Neuronal stem cell (in vitro differentiated cells): ENCODE data around the gene RPL3.

Experiments
- DNase-seq: peaks from one replicate; pipeline ENCODE4 v3.0.0-alpha.2; 2013; ENCODE audit warnings: low spot score
- H2AFZ ChIP-seq: one replicate; pipeline ENCODE4 v1.6.1; 2013; ENCODE audit warnings: mild to moderate bottlenecking, low read length, inconsistent platforms
- H2AK5ac ChIP-seq: 2 replicates; pipeline ENCODE4 v1.6.1; 2013; ENCODE audit warnings: low read depth, mild to moderate bottlenecking, inconsistent platforms, low read length, moderate library complexity, mixed read lengths
- H2BK120ac ChIP-seq: 2 replicates; pipeline ENCODE4 v1.6.1; 2013; ENCODE audit warnings: low read depth, mild to moderate bottlenecking, inconsistent platforms, low read length, moderate library complexity, mixed read lengths
- H2BK12ac ChIP-seq: one replicate; pipeline ENCODE4 v1.6.1; 2013; ENCODE audit warnings: low read length, inconsistent platforms
- H2BK15ac ChIP-seq: 2 replicates; pipeline ENCODE4 v1.6.1; 2013; ENCODE audit warnings: mild to moderate bottlenecking, low read length, inconsistent platforms, mixed read lengths
- H2BK5ac ChIP-seq: one replicate; pipeline ENCODE4 v1.6.1; 2013; ENCODE audit warnings: inconsistent platforms, mild to moderate bottlenecking, low read length, moderate library complexity
- H3K14ac ChIP-seq: one replicate; pipeline ENCODE4 v1.6.1; 2013; ENCODE audit warnings: low read length, inconsistent platforms
- H3K18ac ChIP-seq: 2 replicates; pipeline ENCODE4 v1.6.1; 2013; ENCODE audit warnings: low read length, inconsistent platforms
- H3K23ac ChIP-seq: 2 replicates; pipeline ENCODE4 v1.6.1; 2013; ENCODE audit warnings: low read depth, mild to moderate bottlenecking, mixed read lengths, low read length, inconsistent platforms; ENCODE audit not compliant: poor library complexity
- H3K27ac ChIP-seq: replicated peaks from 3 replicates; pipeline ENCODE4 v1.5.1; 2013; ENCODE audit warnings: low read length, inconsistent platforms
- H3K27me3 ChIP-seq, 3 experiments: 2 replicates each; pipeline ENCODE4 v1.6.1; 2013; ENCODE audit warnings: low read length in 3 of 3, mild to moderate bottlenecking in 2 of 3, inconsistent platforms in 1 of 3, low read depth in 1 of 3, mixed read lengths in 1 of 3, moderate library complexity in 1 of 3; ENCODE audit not compliant: control insufficient read depth in 3 of 3, insufficient read depth in 3 of 3
- H3K36me3 ChIP-seq, 2 donors: replicated peaks in 1 of 2; 2 replicates each; pipeline ENCODE4 v1.6.1; 2013; ENCODE audit warnings: low read length in 2 of 2; ENCODE audit not compliant: control insufficient read depth in 2 of 2, insufficient read depth in 2 of 2
- H3K4ac ChIP-seq: 2 replicates; pipeline ENCODE4 v1.6.1; 2013; ENCODE audit warnings: inconsistent platforms, mild to moderate bottlenecking, low read length, moderate library complexity
- H3K4me1 ChIP-seq, 2 donors: 1 replicate in 1 of 2; 2 replicates in 1 of 2; pipeline ENCODE4 v1.6.1; 2013; ENCODE audit warnings: low read length in 2 of 2, low read depth in 1 of 2; ENCODE audit not compliant: control insufficient read depth in 2 of 2, insufficient read depth in 1 of 2
- H3K4me2 ChIP-seq: one replicate; pipeline ENCODE4 v1.6.1; 2013; ENCODE audit warnings: mild to moderate bottlenecking, low read length, inconsistent platforms; ENCODE audit not compliant: insufficient read depth, poor library complexity, severe bottlenecking
- H3K4me3 ChIP-seq, 2 donors: 2 replicates each; pipeline ENCODE4 v1.5.1; 2013; ENCODE audit warnings: low read length in 2 of 2, mild to moderate bottlenecking in 2 of 2, inconsistent platforms in 1 of 2, moderate library complexity in 1 of 2
- H3K79me1 ChIP-seq: one replicate; pipeline ENCODE4 v1.6.1; 2013; ENCODE audit warnings: low read depth, mild to moderate bottlenecking, inconsistent platforms, low read length, moderate library complexity
- H3K9ac ChIP-seq: one replicate; pipeline ENCODE4 v1.6.1; 2013; ENCODE audit warnings: mild to moderate bottlenecking, low read depth, low read length, inconsistent platforms; ENCODE audit not compliant: poor library complexity
- H3K9me3 ChIP-seq, 2 donors: replicated peaks in 1 of 2; 2 replicates each; pipeline versions ENCODE3 to v1.6.1; 2013; ENCODE audit warnings: low read length in 2 of 2, mild to moderate bottlenecking in 2 of 2, inconsistent platforms in 1 of 2, low read depth in 1 of 2, mixed read lengths in 1 of 2, moderate library complexity in 1 of 2; ENCODE audit not compliant: control insufficient read depth in 2 of 2, insufficient read depth in 1 of 2
- H4K8ac ChIP-seq: one replicate; pipeline ENCODE4 v1.6.1; 2013; ENCODE audit warnings: low read depth, mild to moderate bottlenecking, inconsistent platforms, low read length, moderate library complexity
- H4K91ac ChIP-seq: one replicate; pipeline ENCODE4 v1.6.1; 2013; ENCODE audit warnings: low read length, low read depth, mild to moderate bottlenecking, inconsistent platforms; ENCODE audit not compliant: poor library complexity
- WGBS, 2 donors: extraction: QIAGEN DNeasy Blood & Tissue Kit; methylation state at CpG; one replicate each; pipeline ENCODE4 v1.1.7; 2013; ENCODE audit warnings: missing lambda C conversion rate in 2 of 2, mixed read lengths in 1 of 2; ENCODE audit not compliant: insufficient read length in 2 of 2, insufficient replicate concordance in 1 of 2; ENCODE audit errors: extremely low coverage in 2 of 2; 5-methylcytosine and 5-hydroxymethylcytosine counted together

RPL3 gene

GRCh38 chr22:39289533-39289932, 29.9 kb downstream of the RPL3 start:
- Histone ChIP-seq H3K4me2 (no peak overlapping the region), H2BK12ac (no peak overlapping the region)
- WGBS, 2 donors = no CpG with 5 or more reads among the region's 14 CpGs

GRCh38 chr22:39288135-39288898, 31.1 kb downstream of the RPL3 start:
- H3K18ac ChIP-seq = peak overlapping the region; percentile 92
- H3K23ac ChIP-seq = no peak overlapping the region
- H3K79me1 ChIP-seq = no peaks in the 10 kb centered on the region
- peak overlapping the region; percentile 85 for H3K14ac ChIP-seq
- H2BK15ac ChIP-seq = peak overlapping the region; percentile 98
- H3K9me3 ChIP-seq = peaks cover 0 to 4% of the 10 kb centered on the region in 2 donors
- H3K9ac ChIP-seq = no peak overlapping the region
- no peaks in the 10 kb centered on the region for H3K27me3 ChIP-seq
- H3K27ac ChIP-seq = no peak overlapping the region
- peak overlapping the region; percentile 78 for H2BK12ac ChIP-seq
- no peak overlapping the region for H3K4me3 ChIP-seq
- H3K4ac ChIP-seq = no peak overlapping the region
- H3K4me2 ChIP-seq = no peak overlapping the region
- DNase-seq = no peak
- H2AK5ac ChIP-seq = peak overlapping the region; percentile 91
- H3K4me1 ChIP-seq = peaks cover 10 to 35% of the 10 kb centered on the region in 2 donors
- no peak overlapping the region for H4K8ac ChIP-seq
- H2BK5ac ChIP-seq = no peak overlapping the region
- H2BK120ac ChIP-seq = peak overlapping the region; percentile 61
- no peaks in the 10 kb centered on the region for H3K36me3 ChIP-seq
- no CpG with 5 or more reads among the region's 13 CpGs for WGBS, 2 donors
- no peak overlapping the region for H2AFZ ChIP-seq
- H4K91ac ChIP-seq = no peak overlapping the region

More at GRCh38 chr22:39289533-39289932, 29.9 kb downstream of the RPL3 start:
- H3K9me3 ChIP-seq = peaks cover 0 to 4% of the 10 kb centered on the region in 2 donors
- H3K27ac ChIP-seq = no peak overlapping the region
- H2AK5ac ChIP-seq = peak overlapping the region; percentile 67
- peak overlapping the region; percentile 17 for H2BK15ac ChIP-seq
- H3K4me3 ChIP-seq = no peak overlapping the region
- H3K4me1 ChIP-seq = peaks cover 10 to 28% of the 10 kb centered on the region in 2 donors
- no peak overlapping the region for H2BK120ac ChIP-seq
- no peak overlapping the region for H4K8ac ChIP-seq
- H3K36me3 ChIP-seq = no peaks in the 10 kb centered on the region
- H3K79me1 ChIP-seq = no peaks in the 10 kb centered on the region
- peak overlapping the region; percentile 52 for H3K18ac ChIP-seq
- no peak overlapping the region for H4K91ac ChIP-seq
- H3K27me3 ChIP-seq = no peaks in the 10 kb centered on the region
- no peak for DNase-seq
- H2AFZ ChIP-seq = no peak overlapping the region
- no peak overlapping the region for H3K4ac ChIP-seq
- peak overlapping the region; percentile 50 for H3K9ac ChIP-seq
- no peak overlapping the region for H3K14ac ChIP-seq
- no peak overlapping the region for H2BK5ac ChIP-seq
- no peak overlapping the region for H3K23ac ChIP-seq

GRCh38 chr22:39287076-39287725, 32.2 kb downstream of the RPL3 start:
- H3K4ac ChIP-seq = no peak overlapping the region
- no peak overlapping the region for H3K4me3 ChIP-seq
- no peak overlapping the region for H3K18ac ChIP-seq
- WGBS, 2 donors = no CpG with 5 or more reads among the region's 8 CpGs
- H3K4me1 ChIP-seq = peaks cover 7 to 36% of the 10 kb centered on the region in 2 donors
- no peaks in the 10 kb centered on the region for H3K36me3 ChIP-seq
- peaks cover 0 to 4% of the 10 kb centered on the region in 2 donors for H3K9me3 ChIP-seq
- H2AK5ac ChIP-seq = no peak overlapping the region
- H3K4me2 ChIP-seq = no peak overlapping the region
- H3K9ac ChIP-seq = no peak overlapping the region
- no peak overlapping the region for H2BK5ac ChIP-seq
- H2AFZ ChIP-seq = no peak overlapping the region
- H2BK120ac ChIP-seq = no peak overlapping the region
- no peak overlapping the region for H3K27ac ChIP-seq
- no peaks in the 10 kb centered on the region for H3K79me1 ChIP-seq
- H2BK12ac ChIP-seq = no peak overlapping the region
- no peaks in the 10 kb centered on the region for H3K27me3 ChIP-seq
- no peak for DNase-seq
- H4K91ac ChIP-seq = no peak overlapping the region
- H3K14ac ChIP-seq = no peak overlapping the region
- H3K23ac ChIP-seq = no peak overlapping the region
- no peak overlapping the region for H4K8ac ChIP-seq
- H2BK15ac ChIP-seq = no peak overlapping the region

DNA sequence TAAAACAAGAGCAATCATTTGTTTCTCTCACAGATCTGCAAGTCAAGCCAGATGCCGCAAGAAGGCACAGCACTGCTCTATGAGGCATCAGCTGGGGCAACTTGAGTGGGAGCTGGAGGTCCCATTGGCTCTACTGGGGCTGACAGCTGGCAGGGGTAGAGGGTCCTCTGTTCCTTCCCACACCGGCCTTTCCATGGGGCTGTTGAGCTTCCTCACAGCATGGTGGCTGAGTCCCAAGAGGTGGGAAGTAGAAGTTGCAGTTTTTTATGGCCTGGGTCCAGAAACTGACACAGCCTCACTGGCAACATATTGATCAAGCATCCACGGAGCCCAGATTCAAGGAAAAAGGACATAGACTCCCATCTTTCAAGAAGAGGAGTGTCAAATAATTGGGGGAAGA, 34.4 kb downstream of the RPL3 start:
- no peak overlapping the region for H4K91ac ChIP-seq
- DNase-seq = no peak
- H3K4me1 ChIP-seq = peaks cover 4 to 22% of the 10 kb centered on the region in 2 donors
- no peak overlapping the region for H3K27ac ChIP-seq
- no peak overlapping the region for H2BK120ac ChIP-seq
- peaks cover 0 to 6% of the 10 kb centered on the region in 2 donors for H3K9me3 ChIP-seq
- no peaks in the 10 kb centered on the region for H3K36me3 ChIP-seq
- no peaks in the 10 kb centered on the region for H3K79me1 ChIP-seq
- no peaks in the 10 kb centered on the region for H3K27me3 ChIP-seq
- H3K23ac ChIP-seq = no peak overlapping the region
- H3K4me3 ChIP-seq = no peak overlapping the region
- no peak overlapping the region for H4K8ac ChIP-seq
- no peak overlapping the region for H2BK15ac ChIP-seq
- H3K4me2 ChIP-seq = no peak overlapping the region
- H2AK5ac ChIP-seq = no peak overlapping the region
- no peak overlapping the region for H3K18ac ChIP-seq
- no peak overlapping the region for H2AFZ ChIP-seq
- no peak overlapping the region for H2BK5ac ChIP-seq
- no peak overlapping the region for H3K14ac ChIP-seq
- no peak overlapping the region for H3K9ac ChIP-seq
- H3K4ac ChIP-seq = no peak overlapping the region
- no CpG with 5 or more reads among the region's 3 CpGs for WGBS, 2 donors
- H2BK12ac ChIP-seq = no peak overlapping the region
